H1 (cell line): ENCODE results near the gene TBC1D25. TPM values are rescaled to one million over a fixed set of nuclear protein-coding genes. Genes with fewer than 3 reads are reported as not detected.

Experiments
- CTCF ChIA-PET: fragments of 300-600 bp; sonication (Branson Sonifier 250); formaldehyde crosslinking; loops from one replicate; lab custom pipeline; 2021; ENCODE audit not compliant: partially characterized antibody; lab: Charles Lee
- POLR2A ChIA-PET: fragments of 300-600 bp; sonication (Branson Sonifier 250); formaldehyde crosslinking; loops from one replicate; lab custom pipeline; 2021; ENCODE audit warnings: inconsistent platforms; ENCODE audit not compliant: partially characterized antibody; lab: Charles Lee
- DNase-seq, 2 experiments: peaks; one replicate each; pipeline versions ENCODE4 v3.0.0 to v3.0.0-alpha.2; 2010 to 2022; ENCODE audit warnings: low spot score in 2 of 2, low read depth in 1 of 2, mixed read lengths in 1 of 2
- FAIRE-seq: peaks from 2 replicates; lab custom pipeline; 2011; peaks lifted over from hg19 to GRCh38; lab: Jason Lieb, UNC
- H2AFZ ChIP-seq: 2 replicates; pipeline ENCODE4 v1.8.1; 2012; ENCODE audit warnings: low read length, inconsistent platforms
- H2AK5ac ChIP-seq: 2 replicates; pipeline ENCODE4 v1.6.1; 2013; ENCODE audit warnings: low read depth, low read length
- H2BK120ac ChIP-seq: replicated peaks from 2 replicates; pipeline ENCODE3; 2013; ENCODE audit warnings: low read depth, low read length, inconsistent platforms
- H2BK12ac ChIP-seq: 2 replicates; pipeline ENCODE4 v1.6.1; 2013; ENCODE audit warnings: low read depth, low read length
- H2BK15ac ChIP-seq: 2 replicates; pipeline ENCODE4 v1.6.1; 2013; ENCODE audit warnings: low read length
- H2BK20ac ChIP-seq: 2 replicates; pipeline ENCODE4 v1.6.1; 2013; ENCODE audit warnings: low read length
- H2BK5ac ChIP-seq: 2 replicates; pipeline ENCODE4 v1.6.1; 2013; ENCODE audit warnings: low read depth, low read length
- H3K14ac ChIP-seq: 2 replicates; pipeline ENCODE4 v1.6.1; 2013; ENCODE audit warnings: inconsistent platforms; ENCODE audit not compliant: insufficient read length
- H3K18ac ChIP-seq: 2 replicates; pipeline ENCODE4 v1.6.1; 2013; ENCODE audit warnings: low read length; ENCODE audit errors: extremely low read depth
- H3K23ac ChIP-seq: 2 replicates; pipeline ENCODE4 v1.6.1; 2013; ENCODE audit warnings: inconsistent platforms; ENCODE audit not compliant: insufficient read length
- H3K23me2 ChIP-seq: 2 replicates; pipeline ENCODE4 v1.6.1; 2013; ENCODE audit warnings: low read depth, low read length
- H3K27ac ChIP-seq: 2 replicates; pipeline ENCODE4 v1.6.1; 2011; ENCODE audit warnings: low read depth, low read length, inconsistent platforms
- H3K27me3 ChIP-seq, 4 experiments: replicated peaks in 1 of 4; 1 replicate in 1 of 4; 2 replicates in 3 of 4; pipeline versions ENCODE4 v1.6.1 to v1.8.1; 2011 to 2013; ENCODE audit warnings: low read length in 3 of 4, mild to moderate bottlenecking in 3 of 4, inconsistent platforms in 2 of 4, mixed read lengths in 2 of 4, moderate library complexity in 1 of 4; ENCODE audit not compliant: control insufficient read depth in 3 of 4, insufficient read depth in 3 of 4; ENCODE audit errors: extremely low read depth in 1 of 4
- H3K36me3 ChIP-seq, 4 experiments: 2 replicates each; pipeline versions ENCODE4 v1.6.1 to v1.8.1; 2011 to 2013; ENCODE audit warnings: mild to moderate bottlenecking in 4 of 4, low read length in 3 of 4, moderate library complexity in 2 of 4, control low read depth in 1 of 4, inconsistent platforms in 1 of 4; ENCODE audit not compliant: insufficient read depth in 4 of 4, control insufficient read depth in 2 of 4
- H3K4ac ChIP-seq: replicated peaks from 2 replicates; pipeline ENCODE3; 2013; ENCODE audit warnings: low read length, low read depth, mixed read lengths, inconsistent platforms; ENCODE audit not compliant: insufficient read length
- H3K4me1 ChIP-seq, 4 experiments: replicated peaks in 1 of 4; 1 replicate in 1 of 4; 2 replicates in 3 of 4; pipeline versions ENCODE4 v1.6.1 to v1.8.1; 2011 to 2013; ENCODE audit warnings: low read length in 3 of 4, inconsistent platforms in 2 of 4, mixed read lengths in 1 of 4; ENCODE audit not compliant: insufficient read depth in 4 of 4, control insufficient read depth in 3 of 4
- H3K4me2 ChIP-seq, 2 experiments: 2 replicates each; pipeline versions ENCODE4 v1.6.1 to v1.8.1; 2011 to 2013; ENCODE audit warnings: low read depth in 2 of 2, low read length in 2 of 2, control low read depth in 1 of 2, inconsistent platforms in 1 of 2, mild to moderate bottlenecking in 1 of 2; ENCODE audit not compliant: insufficient read depth in 1 of 2
- H3K4me3 ChIP-seq, 4 experiments: fragments of 200-600, 300-600 bp in 1 of 4; sonication (generic), shearing (Covaris generic), sonication (Bioruptor Twin) in 1 of 4; 2 replicates each; pipeline versions ENCODE4 v1.5.1 to v1.8.1; 2011 to 2016; ENCODE audit warnings: low read length in 4 of 4, low read depth in 3 of 4, control low read depth in 2 of 4, inconsistent platforms in 2 of 4, mild to moderate bottlenecking in 2 of 4, mixed read lengths in 1 of 4, moderate library complexity in 1 of 4; ENCODE audit not compliant: insufficient read depth in 2 of 4; ENCODE audit errors: extremely low read depth in 1 of 4
- H3K56ac ChIP-seq: replicated peaks from 2 replicates; pipeline ENCODE3; 2013; ENCODE audit warnings: low read depth, mild to moderate bottlenecking, mixed read lengths, low read length, inconsistent platforms; ENCODE audit not compliant: insufficient read length
- H3K79me1 ChIP-seq: 2 replicates; pipeline ENCODE4 v1.6.1; 2013; ENCODE audit warnings: low read depth, low read length, control low read depth
- H3K79me2 ChIP-seq, 2 experiments: 2 replicates each; pipeline versions ENCODE4 v1.6.1 to v1.8.1; 2012 to 2013; ENCODE audit warnings: low read length in 2 of 2, mild to moderate bottlenecking in 2 of 2, inconsistent platforms in 1 of 2; ENCODE audit not compliant: insufficient read depth in 2 of 2, control insufficient read depth in 1 of 2
- H3K9ac ChIP-seq, 4 experiments: replicated peaks in 1 of 4; 1 replicate in 1 of 4; 2 replicates in 3 of 4; pipeline versions ENCODE4 v1.6.1 to v1.8.1; 2011 to 2013; ENCODE audit warnings: low read depth in 3 of 4, low read length in 3 of 4, control low read depth in 2 of 4, mild to moderate bottlenecking in 2 of 4, moderate library complexity in 2 of 4, inconsistent platforms in 1 of 4; ENCODE audit errors: extremely low read depth in 1 of 4
- H3K9me3 ChIP-seq, 2 experiments: 2 replicates each; pipeline versions ENCODE4 v1.6.1 to v1.8.1; 2012 to 2013; ENCODE audit warnings: mild to moderate bottlenecking in 2 of 2, moderate library complexity in 2 of 2, control low read depth in 1 of 2, inconsistent platforms in 1 of 2, low read depth in 1 of 2, low read length in 1 of 2, mixed read lengths in 1 of 2; ENCODE audit not compliant: insufficient read depth in 2 of 2
- H4K20me1 ChIP-seq, 2 experiments: replicated peaks in 1 of 2; 2 replicates each; pipeline versions ENCODE3 to v1.8.1; 2011 to 2013; ENCODE audit warnings: inconsistent platforms in 2 of 2, low read length in 2 of 2, mild to moderate bottlenecking in 1 of 2; ENCODE audit not compliant: insufficient read depth in 2 of 2, control insufficient read depth in 1 of 2
- H4K5ac ChIP-seq: 2 replicates; pipeline ENCODE4 v1.6.1; 2013; ENCODE audit warnings: low read length, low read depth, mixed read lengths, inconsistent platforms; ENCODE audit not compliant: insufficient read length
- H4K8ac ChIP-seq: 2 replicates; pipeline ENCODE4 v1.8.0; 2013; ENCODE audit warnings: mild to moderate bottlenecking, moderate library complexity, low read length, inconsistent platforms; ENCODE audit not compliant: insufficient read depth; ENCODE audit errors: extremely low read depth
- H4K91ac ChIP-seq: replicated peaks from 2 replicates; pipeline ENCODE3; 2013; ENCODE audit warnings: low read length, mixed read lengths, inconsistent platforms; ENCODE audit not compliant: insufficient read length
- BCL11A ChIP-seq, 2 experiments: IDR thresholded peaks; one replicate each; pipeline ENCODE4 v1.6.1; 2011; ENCODE audit warnings: low read depth in 2 of 2, low read length in 2 of 2, mild to moderate bottlenecking in 2 of 2
- CEBPB ChIP-seq: IDR thresholded peaks from 2 replicates; pipeline ENCODE4 v1.6.1; 2012; ENCODE audit warnings: low read depth, low read length
- CHD1 ChIP-seq: IDR thresholded peaks from 2 replicates; pipeline ENCODE4 v1.6.1; 2012; ENCODE audit warnings: low read depth, low read length, improper control_type of control experiment
- EGR1 ChIP-seq: IDR thresholded peaks from 2 replicates; pipeline ENCODE4 v1.6.1; 2011; ENCODE audit warnings: low read depth, low read length, borderline replicate concordance
- GABPA ChIP-seq: IDR thresholded peaks from 2 replicates; pipeline ENCODE4 v1.6.1; 2011; ENCODE audit warnings: mild to moderate bottlenecking, low read length, moderate library complexity, borderline replicate concordance; ENCODE audit not compliant: insufficient read depth
- JUND ChIP-seq: IDR thresholded peaks from 2 replicates; pipeline ENCODE4 v1.6.1; 2011; ENCODE audit warnings: mild to moderate bottlenecking, improper control_type of control experiment, low read length
- MAFK ChIP-seq: IDR thresholded peaks from 2 replicates; pipeline ENCODE4 v1.6.1; 2012; ENCODE audit warnings: low read depth, mild to moderate bottlenecking, improper control_type of control experiment, low read length
- POLR2A ChIP-seq, 2 experiments: IDR thresholded peaks; 1 replicate in 1 of 2; 2 replicates in 1 of 2; pipeline ENCODE4 v1.6.1; 2011; ENCODE audit warnings: low read depth in 2 of 2, low read length in 2 of 2, mild to moderate bottlenecking in 2 of 2; ENCODE audit errors: control extremely low read depth in 1 of 2
- SIRT6 ChIP-seq: IDR thresholded peaks from one replicate; pipeline ENCODE4 v1.7.1; 2012; ENCODE audit warnings: low read length, inconsistent platforms
- SIX5 ChIP-seq: IDR thresholded peaks from 2 replicates; pipeline ENCODE4 v1.6.1; 2011; ENCODE audit warnings: mild to moderate bottlenecking, low read depth, low read length
- SRF ChIP-seq: IDR thresholded peaks from 2 replicates; pipeline ENCODE4 v1.6.1; 2011; ENCODE audit warnings: mild to moderate bottlenecking, low read depth, low read length, moderate library complexity
- TCF12 ChIP-seq: IDR thresholded peaks from 2 replicates; pipeline ENCODE4 v1.6.1; 2011; ENCODE audit warnings: low read depth, mild to moderate bottlenecking, low read length
- YY1 ChIP-seq: IDR thresholded peaks from 2 replicates; pipeline ENCODE4 v1.6.1; 2011; ENCODE audit warnings: low read depth, mild to moderate bottlenecking, low read length
- WGBS, 2 experiments: shearing (Covaris generic) in 1 of 2; methylation state at CpG; one replicate each; pipeline versions ENCODE4 v1.1.6 to v1.1.7; 2013 to 2015; ENCODE audit warnings: low lambda C conversion rate in 2 of 2, mixed read lengths in 2 of 2, inconsistent platforms in 1 of 2, low coverage in 1 of 2, missing lambda C conversion rate in 1 of 2; ENCODE audit not compliant: insufficient replicate concordance in 2 of 2, insufficient coverage in 1 of 2, insufficient read length in 1 of 2; ENCODE audit errors: extremely low coverage in 1 of 2, missing lambda C conversion rate in 1 of 2; 5-methylcytosine and 5-hydroxymethylcytosine counted together
- polyA plus RNA-seq, 7 experiments: library from polyadenylated mRNA; depleted of rRNA in 3 of 7; stranded (reverse) in 5 of 7; unstranded in 2 of 7; fragments of >200 nt in 5 of 7; fragments of 200-250 nt in 2 of 7; gene quantifications; 1 replicate in 5 of 7; 2 replicates in 1 of 7; 4 replicates in 1 of 7; pipeline versions ENCODE4 v1.2.1 to v1.2.3, GENCODE V29; 2011 to 2013; ENCODE audit warnings: missing spikeins in 2 of 7, mixed read lengths in 2 of 7
- total RNA-seq: library from RNA; stranded (reverse); fragmentation: NEBNext Ultra II Directional; extraction: Animal tissue kit (Norgen Biotek cat#: 25700); gene quantifications from 2 replicates; pipeline ENCODE4 v1.2.1, GENCODE V29; 2021
- TF ChIP-seq, protein P1 (sequence below), 3 experiments: IDR thresholded peaks; 1 replicate in 2 of 3; 2 replicates in 1 of 3; pipeline versions ENCODE4 v1.5.1 to v1.6.1; 2011; ENCODE audit warnings: low read length in 3 of 3, mild to moderate bottlenecking in 3 of 3, inconsistent platforms in 2 of 3, low read depth in 1 of 3, moderate library complexity in 1 of 3; ENCODE audit not compliant: insufficient read depth in 1 of 3; ENCODE audit errors: control extremely low read depth in 1 of 3

Gene TBC1D25
- total and polyA plus RNA-seq, 2 of the 8 experiments (the other 6 are each of a cell fraction or from before 2014, with no cell fraction given) = 6.5 to 6.8 TPM

DNA sequence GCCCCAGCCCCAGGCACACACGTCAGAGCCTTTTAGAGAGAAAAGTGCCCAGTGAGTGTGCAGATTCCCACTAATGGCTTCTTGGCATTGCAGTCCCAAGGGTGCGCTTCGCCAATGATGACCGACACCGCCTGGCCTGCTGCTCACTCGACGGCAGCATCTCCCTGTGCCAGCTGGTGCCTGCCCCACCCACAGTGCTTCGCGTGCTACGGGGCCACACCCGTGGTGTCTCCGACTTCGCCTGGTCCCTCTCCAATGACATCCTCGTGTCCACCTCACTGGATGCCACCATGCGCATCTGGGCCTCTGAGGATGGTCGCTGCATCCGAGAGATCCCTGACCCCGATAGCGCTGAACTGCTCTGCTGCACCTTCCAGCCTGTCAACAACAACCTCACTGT is 60.7 kb downstream of the TBC1D25 start:
- Histone ChIP-seq H4K20me1 (no peaks in the 10 kb centered on the region), H3K27ac (no peak overlapping the region), H3K56ac (no peak overlapping the region), H3K9me3 (no peaks in the 10 kb centered on the region), H3K27me3 (no peaks in the 10 kb centered on the region), H2BK15ac (no peak overlapping the region), H3K4me1 (peaks cover 0 to 3% (median 1%) of the 10 kb centered on the region in 4 experiments; a peak in 2 of 7 replicates), H4K5ac (no peak overlapping the region), H3K4me3 (no peak overlapping the region), H2BK5ac (no peak overlapping the region), H3K79me1 (no peaks in the 10 kb centered on the region), H3K79me2 (no peaks in the 10 kb centered on the region), H2AK5ac (no peak overlapping the region), H4K91ac (no peak overlapping the region), H3K23ac (no peak overlapping the region), H3K4me2 (no peak overlapping the region), H2BK12ac (no peak overlapping the region), H3K18ac (no peak overlapping the region), H3K36me3 (peaks cover 0 to 15% (median 3%) of the 10 kb centered on the region in 4 experiments; a peak in 4 of 8 replicates), H2AFZ (no peak overlapping the region), H3K23me2 (peaks cover 2% of the 10 kb centered on the region; the same call in 1 of the 2 replicates), H3K9ac (no peak overlapping the region), H2BK20ac (no peak overlapping the region), H4K8ac (no peak overlapping the region; the same call in 1 of the 2 replicates), H3K4ac (no peak overlapping the region), H2BK120ac (no peak overlapping the region), H3K14ac (no peak overlapping the region)
- FAIRE-seq = no peak
- ChIA-PET POLR2A (interaction anchor here (1.0 to 1.2 kb wide), 2 partner anchors 21 to 26 kb away, joined by 4 read pairs; partner anchors contain the start of gene RBM3), CTCF (no interaction called here)
- DNase-seq = no peak
- 96% methylated on average over 14 of the region's 19 CpGs; no CpG with 5 or more reads in 1 of the 2 experiments for WGBS, 2 experiments
- TF ChIP-seq CEBPB (no peak), SIX5 (no peak), JUND (no peak), BCL11A (IDR thresholded peaks at IDR 0.05; ENCODE audit: low read depth in 2 of 2, low read length in 2 of 2) (no peak), CHD1 (no peak), EGR1 (no peak), POLR2A (IDR thresholded peaks at IDR 0.05; ENCODE audit: control extremely low read depth in 1 of 2, low read depth in 2 of 2, low read length in 2 of 2) (no peak), TCF12 (no peak), GABPA (no peak), YY1 (no peak), MAFK (no peak), SIRT6 (no peak), SRF (no peak)
- TF ChIP-seq, protein P1, sequence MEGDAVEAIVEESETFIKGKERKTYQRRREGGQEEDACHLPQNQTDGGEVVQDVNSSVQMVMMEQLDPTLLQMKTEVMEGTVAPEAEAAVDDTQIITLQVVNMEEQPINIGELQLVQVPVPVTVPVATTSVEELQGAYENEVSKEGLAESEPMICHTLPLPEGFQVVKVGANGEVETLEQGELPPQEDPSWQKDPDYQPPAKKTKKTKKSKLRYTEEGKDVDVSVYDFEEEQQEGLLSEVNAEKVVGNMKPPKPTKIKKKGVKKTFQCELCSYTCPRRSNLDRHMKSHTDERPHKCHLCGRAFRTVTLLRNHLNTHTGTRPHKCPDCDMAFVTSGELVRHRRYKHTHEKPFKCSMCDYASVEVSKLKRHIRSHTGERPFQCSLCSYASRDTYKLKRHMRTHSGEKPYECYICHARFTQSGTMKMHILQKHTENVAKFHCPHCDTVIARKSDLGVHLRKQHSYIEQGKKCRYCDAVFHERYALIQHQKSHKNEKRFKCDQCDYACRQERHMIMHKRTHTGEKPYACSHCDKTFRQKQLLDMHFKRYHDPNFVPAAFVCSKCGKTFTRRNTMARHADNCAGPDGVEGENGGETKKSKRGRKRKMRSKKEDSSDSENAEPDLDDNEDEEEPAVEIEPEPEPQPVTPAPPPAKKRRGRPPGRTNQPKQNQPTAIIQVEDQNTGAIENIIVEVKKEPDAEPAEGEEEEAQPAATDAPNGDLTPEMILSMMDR (IDR thresholded peaks at IDR 0.05; ENCODE audit: control extremely low read depth in 1 of 3, insufficient read depth in 1 of 3, low read depth in 1 of 3, low read length in 3 of 3) = no peak
